Measurements from ENCODE around the gene ZNF438. TPM values are rescaled to one million over a fixed set of nuclear protein-coding genes. Genes with fewer than 3 reads are reported as not detected.

The ZNF438 gene
- total and polyA plus RNA-seq, 2 of the 13 experiments (the other 11 are each of a cell fraction or from before 2014, with no cell fraction given) = 0.75 to 0.83 TPM

DNA sequence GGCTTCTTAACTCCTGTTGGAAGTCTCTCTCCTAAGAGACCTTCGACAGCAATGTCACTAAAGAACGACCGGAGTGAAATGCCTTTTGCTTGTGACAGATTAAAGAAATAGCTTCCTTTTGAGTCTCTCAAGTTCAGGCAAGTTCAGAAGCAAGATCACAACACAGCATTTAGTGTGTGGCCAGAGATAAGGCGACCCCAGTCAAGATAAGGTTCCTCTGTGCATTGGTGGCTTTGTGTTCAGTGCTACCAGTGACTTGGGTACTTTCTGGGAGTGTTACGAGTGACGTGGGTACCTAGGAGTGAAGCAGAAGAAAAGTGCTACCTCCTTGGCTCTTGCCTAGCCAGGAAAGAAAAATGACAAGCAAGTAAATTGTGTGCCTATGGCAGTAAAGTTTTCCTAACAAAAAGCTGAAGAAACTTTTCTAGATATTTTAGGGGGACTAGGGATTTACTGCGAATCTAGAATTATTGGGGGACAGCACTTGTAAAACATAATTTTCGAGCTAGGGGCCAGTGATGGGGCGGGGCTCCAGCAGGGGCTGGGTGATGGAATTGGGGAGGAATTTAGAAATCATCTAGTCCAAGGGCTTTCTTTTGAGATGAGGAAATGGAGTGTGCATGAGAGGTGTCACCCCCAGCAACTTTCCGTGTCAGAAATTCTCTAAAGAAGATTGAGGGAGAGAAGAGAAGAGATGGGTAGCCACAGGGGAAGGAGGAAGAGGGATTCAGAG, 210.2 kb downstream of the ZNF438 start (continued):
- TF ChIP-seq, protein P1, sequence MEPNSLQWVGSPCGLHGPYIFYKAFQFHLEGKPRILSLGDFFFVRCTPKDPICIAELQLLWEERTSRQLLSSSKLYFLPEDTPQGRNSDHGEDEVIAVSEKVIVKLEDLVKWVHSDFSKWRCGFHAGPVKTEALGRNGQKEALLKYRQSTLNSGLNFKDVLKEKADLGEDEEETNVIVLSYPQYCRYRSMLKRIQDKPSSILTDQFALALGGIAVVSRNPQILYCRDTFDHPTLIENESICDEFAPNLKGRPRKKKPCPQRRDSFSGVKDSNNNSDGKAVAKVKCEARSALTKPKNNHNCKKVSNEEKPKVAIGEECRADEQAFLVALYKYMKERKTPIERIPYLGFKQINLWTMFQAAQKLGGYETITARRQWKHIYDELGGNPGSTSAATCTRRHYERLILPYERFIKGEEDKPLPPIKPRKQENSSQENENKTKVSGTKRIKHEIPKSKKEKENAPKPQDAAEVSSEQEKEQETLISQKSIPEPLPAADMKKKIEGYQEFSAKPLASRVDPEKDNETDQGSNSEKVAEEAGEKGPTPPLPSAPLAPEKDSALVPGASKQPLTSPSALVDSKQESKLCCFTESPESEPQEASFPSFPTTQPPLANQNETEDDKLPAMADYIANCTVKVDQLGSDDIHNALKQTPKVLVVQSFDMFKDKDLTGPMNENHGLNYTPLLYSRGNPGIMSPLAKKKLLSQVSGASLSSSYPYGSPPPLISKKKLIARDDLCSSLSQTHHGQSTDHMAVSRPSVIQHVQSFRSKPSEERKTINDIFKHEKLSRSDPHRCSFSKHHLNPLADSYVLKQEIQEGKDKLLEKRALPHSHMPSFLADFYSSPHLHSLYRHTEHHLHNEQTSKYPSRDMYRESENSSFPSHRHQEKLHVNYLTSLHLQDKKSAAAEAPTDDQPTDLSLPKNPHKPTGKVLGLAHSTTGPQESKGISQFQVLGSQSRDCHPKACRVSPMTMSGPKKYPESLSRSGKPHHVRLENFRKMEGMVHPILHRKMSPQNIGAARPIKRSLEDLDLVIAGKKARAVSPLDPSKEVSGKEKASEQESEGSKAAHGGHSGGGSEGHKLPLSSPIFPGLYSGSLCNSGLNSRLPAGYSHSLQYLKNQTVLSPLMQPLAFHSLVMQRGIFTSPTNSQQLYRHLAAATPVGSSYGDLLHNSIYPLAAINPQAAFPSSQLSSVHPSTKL (CRISPR knock-in tag; IDR thresholded peaks at IDR 0.05) = no peak
- no peak for TF ChIP-seq BCL6 (CRISPR knock-in tag; IDR thresholded peaks at IDR 0.05)
- TF ChIP-seq, protein P2, sequence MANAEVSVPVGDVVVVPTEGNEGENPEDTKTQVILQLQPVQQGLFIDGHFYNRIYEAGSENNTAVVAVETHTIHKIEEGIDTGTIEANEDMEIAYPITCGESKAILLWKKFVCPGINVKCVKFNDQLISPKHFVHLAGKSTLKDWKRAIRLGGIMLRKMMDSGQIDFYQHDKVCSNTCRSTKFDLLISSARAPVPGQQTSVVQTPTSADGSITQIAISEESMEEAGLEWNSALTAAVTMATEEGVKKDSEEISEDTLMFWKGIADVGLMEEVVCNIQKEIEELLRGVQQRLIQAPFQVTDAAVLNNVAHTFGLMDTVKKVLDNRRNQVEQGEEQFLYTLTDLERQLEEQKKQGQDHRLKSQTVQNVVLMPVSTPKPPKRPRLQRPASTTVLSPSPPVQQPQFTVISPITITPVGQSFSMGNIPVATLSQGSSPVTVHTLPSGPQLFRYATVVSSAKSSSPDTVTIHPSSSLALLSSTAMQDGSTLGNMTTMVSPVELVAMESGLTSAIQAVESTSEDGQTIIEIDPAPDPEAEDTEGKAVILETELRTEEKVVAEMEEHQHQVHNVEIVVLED (CRISPR knock-in tag; IDR thresholded peaks at IDR 0.05; ENCODE audit: borderline replicate concordance) = no peak
- TF ChIP-seq ZNF547 (CRISPR knock-in tag; IDR thresholded peaks at IDR 0.05) = no peak
- no peak for TF ChIP-seq RBM22 (optimal IDR thresholded peaks at IDR 0.05; ENCODE audit: low read length)
- no peak for TF ChIP-seq ZNF598 (CRISPR knock-in tag; IDR thresholded peaks at IDR 0.05; ENCODE audit: borderline replicate concordance)
- TF ChIP-seq ZNF816 (CRISPR knock-in tag; IDR thresholded peaks at IDR 0.05; ENCODE audit: borderline replicate concordance) = no peak
- no peak for TF ChIP-seq BRD4 (CRISPR knock-in tag; IDR thresholded peaks at IDR 0.05)
- no peak for TF ChIP-seq NFKB2 (CRISPR knock-in tag; IDR thresholded peaks at IDR 0.05; ENCODE audit: borderline replicate concordance)
- TF ChIP-seq, protein P3, sequence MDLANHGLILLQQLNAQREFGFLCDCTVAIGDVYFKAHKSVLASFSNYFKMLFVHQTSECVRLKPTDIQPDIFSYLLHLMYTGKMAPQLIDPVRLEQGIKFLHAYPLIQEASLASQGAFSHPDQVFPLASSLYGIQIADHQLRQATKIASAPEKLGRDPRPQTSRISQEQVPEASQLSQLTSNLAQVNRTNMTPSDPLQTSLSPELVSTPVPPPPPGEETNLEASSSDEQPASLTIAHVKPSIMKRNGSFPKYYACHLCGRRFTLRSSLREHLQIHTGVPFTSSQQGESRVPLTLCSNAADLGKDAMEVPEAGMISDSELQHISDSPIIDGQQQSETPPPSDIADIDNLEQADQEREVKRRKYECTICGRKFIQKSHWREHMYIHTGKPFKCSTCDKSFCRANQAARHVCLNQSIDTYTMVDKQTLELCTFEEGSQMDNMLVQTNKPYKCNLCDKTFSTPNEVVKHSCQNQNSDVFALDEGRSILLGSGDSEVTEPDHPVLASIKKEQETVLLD (CRISPR knock-in tag; IDR thresholded peaks at IDR 0.05; ENCODE audit: low read depth) = no peak
- no peak for TF ChIP-seq ONECUT2 (CRISPR knock-in tag; IDR thresholded peaks at IDR 0.05)
- no peak for TF ChIP-seq SALL2 (CRISPR knock-in tag; IDR thresholded peaks at IDR 0.05)

Measured in HepG2 (cell line).